IMR-90 (cell line): Measurements from ENCODE around the gene ABLIM3. TPM values are rescaled to one million over a fixed set of nuclear protein-coding genes. Genes with fewer than 3 reads are reported as not detected.

Experiments
- ATAC-seq: fragments of 200-7000 bp; cut with Tn5 transposase; 2 replicates; pipeline ENCODE4 v1.9.1; 2020; ENCODE audit warnings: low read depth, mild to moderate bottlenecking, moderate library complexity
- BruUV-seq: library from RNA; stranded (reverse); fragments of 400-500 nt; replicated peaks from 2 replicates; lab custom pipeline; 2021; lab: Mats Ljungman, UMichigan
- CTCF ChIA-PET: fragments of 300-600 bp; formaldehyde crosslinking; extraction: SDS; loops from one replicate; lab custom pipeline; 2021; ENCODE audit warnings: antibody characterized with exemption; lab: Yijun Ruan, JAX
- POLR2A ChIA-PET: fragments of 300-600 bp; sonication (Branson Sonifier 250); formaldehyde crosslinking; loops from one replicate; lab custom pipeline; 2022; ENCODE audit warnings: antibody characterized with exemption; ENCODE audit not compliant: unreplicated experiment; lab: Charles Lee
- DNase-seq: peaks from one replicate; pipeline ENCODE4 v3.0.0; 2013
- H2AFZ ChIP-seq: replicated peaks from 2 replicates; pipeline ENCODE3; 2013; ENCODE audit warnings: low read length, mild to moderate bottlenecking; ENCODE audit not compliant: poor library complexity
- H2AK5ac ChIP-seq: 2 replicates; pipeline ENCODE4 v1.6.1; 2013; ENCODE audit warnings: low read depth, low read length, inconsistent platforms
- H2AK9ac ChIP-seq: replicated peaks from 2 replicates; pipeline ENCODE3; 2013; ENCODE audit warnings: mild to moderate bottlenecking, low read depth, low read length, moderate library complexity; ENCODE audit not compliant: poor library complexity
- H2BK120ac ChIP-seq: 2 replicates; pipeline ENCODE4 v1.6.1; 2013; ENCODE audit warnings: low read depth, low read length, inconsistent platforms
- H2BK15ac ChIP-seq: 3 replicates; pipeline ENCODE4 v1.6.1; 2013; ENCODE audit warnings: low read depth, low read length, inconsistent platforms
- H2BK20ac ChIP-seq: 2 replicates; pipeline ENCODE4 v1.6.1; 2013; ENCODE audit warnings: low read depth, mild to moderate bottlenecking, inconsistent platforms, low read length, moderate library complexity
- H2BK5ac ChIP-seq: 2 replicates; pipeline ENCODE4 v1.6.1; 2013; ENCODE audit warnings: mild to moderate bottlenecking, low read depth, low read length, inconsistent platforms; ENCODE audit not compliant: poor library complexity, severe bottlenecking
- H3K14ac ChIP-seq: replicated peaks from 2 replicates; pipeline ENCODE4 v1.6.1; 2013; ENCODE audit warnings: low read depth, low read length, inconsistent platforms
- H3K18ac ChIP-seq: 2 replicates; pipeline ENCODE4 v1.6.1; 2013; ENCODE audit warnings: low read depth, low read length, control low read depth
- H3K23ac ChIP-seq: 2 replicates; pipeline ENCODE4 v1.6.1; 2013; ENCODE audit warnings: low read depth, low read length, inconsistent platforms
- H3K27ac ChIP-seq: 2 replicates; pipeline ENCODE4 v1.5.1; 2013; ENCODE audit warnings: mild to moderate bottlenecking, control low read depth, low read length; ENCODE audit not compliant: insufficient read depth
- H3K27me3 ChIP-seq: 2 replicates; pipeline ENCODE4 v1.6.1; 2013; ENCODE audit warnings: low read length; ENCODE audit not compliant: control insufficient read depth, insufficient read depth
- H3K36me3 ChIP-seq: 2 replicates; pipeline ENCODE4 v1.6.1; 2013; ENCODE audit warnings: low read length, mixed read lengths; ENCODE audit not compliant: control insufficient read depth, insufficient read depth
- H3K4ac ChIP-seq: 2 replicates; pipeline ENCODE4 v1.6.1; 2013; ENCODE audit warnings: low read depth, low read length, inconsistent platforms
- H3K4me1 ChIP-seq: 2 replicates; pipeline ENCODE4 v1.6.1; 2013; ENCODE audit warnings: low read length, mixed read lengths; ENCODE audit not compliant: control insufficient read depth, insufficient read depth
- H3K4me2 ChIP-seq: 2 replicates; pipeline ENCODE4 v1.6.1; 2013; ENCODE audit warnings: low read depth, mild to moderate bottlenecking, control low read depth, low read length, moderate library complexity
- H3K4me3 ChIP-seq: 2 replicates; pipeline ENCODE4 v1.5.1; 2013; ENCODE audit warnings: low read depth, mild to moderate bottlenecking, control low read depth, low read length, moderate library complexity; ENCODE audit not compliant: insufficient read depth
- H3K56ac ChIP-seq: 2 replicates; pipeline ENCODE4 v1.6.1; 2013; ENCODE audit warnings: low read length, inconsistent platforms; ENCODE audit not compliant: insufficient read depth; ENCODE audit errors: extremely low read depth
- H3K79me1 ChIP-seq, 2 experiments: 2 replicates each; pipeline ENCODE4 v1.6.1; 2013; ENCODE audit warnings: low read length in 2 of 2, inconsistent platforms in 1 of 2, low read depth in 1 of 2
- H3K9ac ChIP-seq: 2 replicates; pipeline ENCODE4 v1.6.1; 2013; ENCODE audit warnings: low read depth, low read length, control low read depth
- H3K9me1 ChIP-seq: 2 replicates; pipeline ENCODE4 v1.6.1; 2013; ENCODE audit warnings: low read length, inconsistent platforms; ENCODE audit not compliant: insufficient read depth
- H3K9me3 ChIP-seq: 2 replicates; pipeline ENCODE4 v1.6.1; 2013; ENCODE audit warnings: low read length; ENCODE audit not compliant: control insufficient read depth, insufficient read depth
- H4K20me1 ChIP-seq: 2 replicates; pipeline ENCODE4 v1.6.1; 2013; ENCODE audit warnings: low read length, inconsistent platforms; ENCODE audit not compliant: insufficient read depth
- H4K5ac ChIP-seq: 2 replicates; pipeline ENCODE4 v1.6.1; 2013; ENCODE audit warnings: mild to moderate bottlenecking, low read depth, low read length, control low read depth
- H4K8ac ChIP-seq, 2 experiments: 2 replicates each; pipeline ENCODE4 v1.6.1; 2013; ENCODE audit warnings: low read depth in 2 of 2, low read length in 2 of 2, control low read depth in 1 of 2, inconsistent platforms in 1 of 2
- H4K91ac ChIP-seq: 2 replicates; pipeline ENCODE4 v1.6.1; 2013; ENCODE audit warnings: low read depth, low read length, inconsistent platforms; ENCODE audit not compliant: insufficient read depth
- CTCF ChIP-seq: conservative IDR thresholded peaks from 2 replicates; pipeline ENCODE4 v1.5.1; 2012; ENCODE audit warnings: mild to moderate bottlenecking, low read depth, low read length, improper control_type of control experiment
- MAZ ChIP-seq: IDR thresholded peaks from 2 replicates; pipeline ENCODE4 v1.6.1; 2012; ENCODE audit warnings: low read depth, mild to moderate bottlenecking, low read length, improper control_type of control experiment, moderate library complexity, borderline replicate concordance
- MXI1 ChIP-seq: IDR thresholded peaks from 2 replicates; pipeline ENCODE4 v1.6.1; 2012; ENCODE audit warnings: low read depth, mild to moderate bottlenecking, low read length, moderate library complexity, borderline replicate concordance
- RCOR1 ChIP-seq: IDR thresholded peaks from 2 replicates; pipeline ENCODE4 v1.6.1; 2012; ENCODE audit warnings: mild to moderate bottlenecking, low read length, improper control_type of control experiment; ENCODE audit not compliant: insufficient replicate concordance
- WGBS, 2 experiments: methylation state at CpG; one replicate each; pipeline versions ENCODE4 v1.1.5 to v1.1.7; 2013; ENCODE audit warnings: missing lambda C conversion rate in 2 of 2; ENCODE audit not compliant: insufficient read length in 1 of 2; ENCODE audit errors: extremely low coverage in 2 of 2; 5-methylcytosine and 5-hydroxymethylcytosine counted together
- dilution Hi-C: fragments of 300-500 bp; cut with HindIII; formaldehyde crosslinking; loops from one replicate; pipeline ENCODE4 v1.14.3; 2018; ENCODE audit warnings: low sequenced_read_pairs; ENCODE audit not compliant: unreplicated experiment
- in situ Hi-C: fragments of 300-500 bp; cut with MboI; formaldehyde crosslinking; loops from 3 replicates; pipeline ENCODE4 v1.14.3; 2019; ENCODE audit warnings: low sequenced_read_pairs, inconsistent platforms, mixed read lengths
- intact Hi-C: fragments of 100-400 bp; cut with micrococcal nuclease; formaldehyde crosslinking; loops from 2 replicates; pipeline ENCODE4 v1.10.0; 2022
- polyA plus RNA-seq, 3 experiments: library from polyadenylated mRNA; depleted of rRNA; stranded (reverse); fragments of >200 nt; gene quantifications; 2 replicates each; pipeline ENCODE4 v1.2.3, GENCODE V29; 2012; ENCODE audit warnings: low replicate concordance in 1 of 3
- total RNA-seq: library from RNA; depleted of rRNA; stranded (reverse); fragments of >200 nt; gene quantifications from 2 replicates; pipeline ENCODE4 v1.2.3, GENCODE V29; 2012

ABLIM3 gene
- total and polyA plus RNA-seq, 2 of the 4 experiments (the other 2 are of a cell fraction): 33.3 to 69.9 TPM

DNA sequence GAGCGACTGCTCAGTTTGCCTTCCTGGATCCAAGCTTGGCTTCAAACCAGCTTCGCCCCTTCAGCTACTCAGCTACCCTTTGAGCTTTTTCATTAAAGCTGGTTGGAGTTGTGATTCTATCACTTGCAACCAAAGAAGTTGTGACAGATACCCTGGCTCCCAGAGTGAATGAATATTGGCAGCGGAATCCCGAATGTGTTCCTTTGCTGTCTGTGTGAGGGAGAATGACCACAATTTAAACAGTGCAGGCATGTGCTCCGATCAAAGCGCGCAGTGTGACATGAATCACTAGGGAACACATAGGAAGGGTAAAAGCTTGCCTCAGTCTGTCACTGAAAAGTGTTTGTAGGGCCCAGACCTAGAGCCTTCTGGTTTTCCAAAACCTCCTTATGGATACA, 123.8 kb downstream of the ABLIM3 start:
- H3K23ac ChIP-seq: no peak overlapping the region
- ChIA-PET POLR2A (no interaction called here), CTCF (interaction anchor here (1.2 to 1.9 kb wide), 3 partner anchors 10 to 102 kb away, joined by 4 to 9 read pairs (median 6); no protein-coding TSS in a partner anchor)
- H3K4me3 ChIP-seq: no peak overlapping the region
- H2AK5ac ChIP-seq: no peak overlapping the region
- BruUV-seq: no TSS peak
- no peak overlapping the region for H2BK5ac ChIP-seq
- H3K4me1 ChIP-seq: no peaks in the 10 kb centered on the region
- no peak overlapping the region for H4K91ac ChIP-seq
- no peaks in the 10 kb centered on the region for H3K9me1 ChIP-seq
- no peak overlapping the region for H3K56ac ChIP-seq
- H2AK9ac ChIP-seq: no peak overlapping the region
- H3K9me3 ChIP-seq: peaks cover 2% of the 10 kb centered on the region; the same call in 1 of the 2 replicates
- no peak overlapping the region for H4K8ac ChIP-seq
- no peak overlapping the region for H3K14ac ChIP-seq
- no peaks in the 10 kb centered on the region for H4K20me1 ChIP-seq
- no peak overlapping the region for H2AFZ ChIP-seq
- TF ChIP-seq CTCF: no peak
- TF ChIP-seq MXI1: no peak
- TF ChIP-seq MAZ: no peak
- TF ChIP-seq RCOR1: no peak
- no peaks in the 10 kb centered on the region for H3K79me1 ChIP-seq
- H3K18ac ChIP-seq: no peak overlapping the region
- no peak overlapping the region for H3K9ac ChIP-seq
- H4K5ac ChIP-seq: no peak overlapping the region
- DNase-seq: no peak
- no peak overlapping the region for H2BK20ac ChIP-seq
- no peak overlapping the region for H2BK120ac ChIP-seq
- H3K4ac ChIP-seq: no peak overlapping the region
- no peak overlapping the region for H2BK15ac ChIP-seq
- H3K36me3 ChIP-seq: no peaks in the 10 kb centered on the region
- no peak for ATAC-seq
- intact Hi-C loops (loop anchor here (2.0 to 5.0 kb wide), 4 partner anchors 82 to 533 kb away; partner anchors contain the start of gene GRPEL2), dilution Hi-C loops (no loop called here), in situ Hi-C loops (loop anchor here (10.0 kb wide), 1 partner anchor 530 kb away; no protein-coding TSS in a partner anchor)
- H3K27me3 ChIP-seq: no peaks in the 10 kb centered on the region
- 100% methylated on average over 1 of the region's 7 CpGs; no CpG with 5 or more reads in 1 of the 2 experiments for WGBS, 2 experiments
- no peak overlapping the region for H3K27ac ChIP-seq
- H3K4me2 ChIP-seq: no peak overlapping the region
